Subcutaneous abdominal adipose tissue (tissue), 5 donors: ENCODE measurements around the gene TERT.
"Not testable (repeated sequence)": the region's sequence is repeated elsewhere in the genome, so short reads cannot be mapped to it uniquely, and the experiment has no call there.

Experiments used
- H3K27ac ChIP-seq: one replicate; pipeline ENCODE4 v1.7.0; 2013; ENCODE audit warnings: low read depth, mild to moderate bottlenecking, inconsistent platforms, low read length, moderate library complexity
- H3K27me3 ChIP-seq, 5 donors: one replicate each; pipeline ENCODE4 v1.7.0; 2013; ENCODE audit warnings: low read length in 5 of 5, inconsistent platforms in 1 of 5; ENCODE audit not compliant: control insufficient read depth in 5 of 5, insufficient read depth in 4 of 5
- H3K36me3 ChIP-seq, 5 donors: one replicate each; pipeline ENCODE4 v1.7.0; 2013; ENCODE audit warnings: low read length in 5 of 5; ENCODE audit not compliant: control insufficient read depth in 5 of 5, insufficient read depth in 5 of 5
- H3K4me1 ChIP-seq, 5 donors: one replicate each; pipeline ENCODE4 v1.7.0; 2013; ENCODE audit warnings: low read length in 5 of 5, mild to moderate bottlenecking in 3 of 5, moderate library complexity in 1 of 5; ENCODE audit not compliant: control insufficient read depth in 5 of 5, insufficient read depth in 5 of 5
- H3K4me3 ChIP-seq, 5 donors: one replicate each; pipeline ENCODE4 v1.7.0; 2013; ENCODE audit warnings: low read length in 5 of 5, low read depth in 1 of 5
- H3K9ac ChIP-seq, 5 donors: one replicate each; pipeline ENCODE4 v1.7.0; 2013; ENCODE audit warnings: low read length in 5 of 5, mild to moderate bottlenecking in 4 of 5, moderate library complexity in 3 of 5
- H3K9me3 ChIP-seq, 5 donors: one replicate each; pipeline ENCODE4 v1.7.0; 2013; ENCODE audit warnings: low read length in 5 of 5; ENCODE audit not compliant: control insufficient read depth in 5 of 5
- donor health status: healthy.
- donor health status: healthy.
- donor health status: healthy.
- donor health status: healthy.
- donor health status: healthy.

The TERT gene

DNA sequence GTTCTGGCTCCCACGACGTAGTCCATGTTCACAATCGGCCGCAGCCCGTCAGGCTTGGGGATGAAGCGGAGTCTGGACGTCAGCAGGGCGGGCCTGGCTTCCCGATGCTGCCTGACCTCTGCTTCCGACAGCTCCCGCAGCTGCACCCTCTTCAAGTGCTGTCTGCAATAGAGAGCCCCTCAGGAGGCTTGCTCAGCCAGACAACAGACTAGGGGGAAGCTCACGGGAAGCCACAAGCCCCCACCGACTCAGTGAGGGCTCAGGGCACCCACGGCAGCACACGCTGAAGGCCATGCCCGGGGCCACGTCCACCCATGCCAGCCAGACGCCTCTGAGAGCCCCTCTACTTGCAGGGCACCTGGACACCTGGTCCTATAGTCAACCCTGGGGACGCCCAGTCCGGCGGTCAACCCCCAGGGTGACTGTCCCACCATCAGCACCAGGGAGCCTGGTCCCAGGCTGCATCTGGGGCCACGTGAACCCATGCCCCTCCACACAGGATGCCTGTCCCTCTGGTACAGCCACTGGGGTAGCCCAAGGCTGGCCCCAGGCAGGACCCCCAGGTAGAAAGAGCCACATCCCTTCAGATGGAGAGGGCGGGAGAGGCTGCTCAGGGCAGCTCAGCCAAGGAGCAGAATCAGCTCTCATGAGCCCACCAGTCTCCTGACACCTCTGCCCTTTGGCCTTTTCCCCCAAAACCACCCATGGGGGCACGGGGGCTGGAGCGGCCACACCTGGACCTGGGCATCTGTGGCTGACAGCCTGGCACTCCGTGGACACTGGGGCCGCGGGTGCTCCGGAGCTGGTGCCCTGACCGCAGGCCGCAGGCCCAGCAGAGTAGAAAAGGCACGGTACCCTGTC, 14.5 kb downstream of the TERT start:
- Histone ChIP-seq H3K27ac (no peak overlapping the region), H3K27me3 (peaks cover 0 to 2% (median 0%) of the 10 kb centered on the region in 5 donors), H3K4me3 (no peak overlapping the region), H3K36me3 (no peaks in the 10 kb centered on the region), H3K4me1 (no peaks in the 10 kb centered on the region), H3K9me3 (peaks cover 0 to 11% (median 9%) of the 10 kb centered on the region in 5 donors), H3K9ac (no peak overlapping the region)

DNA sequence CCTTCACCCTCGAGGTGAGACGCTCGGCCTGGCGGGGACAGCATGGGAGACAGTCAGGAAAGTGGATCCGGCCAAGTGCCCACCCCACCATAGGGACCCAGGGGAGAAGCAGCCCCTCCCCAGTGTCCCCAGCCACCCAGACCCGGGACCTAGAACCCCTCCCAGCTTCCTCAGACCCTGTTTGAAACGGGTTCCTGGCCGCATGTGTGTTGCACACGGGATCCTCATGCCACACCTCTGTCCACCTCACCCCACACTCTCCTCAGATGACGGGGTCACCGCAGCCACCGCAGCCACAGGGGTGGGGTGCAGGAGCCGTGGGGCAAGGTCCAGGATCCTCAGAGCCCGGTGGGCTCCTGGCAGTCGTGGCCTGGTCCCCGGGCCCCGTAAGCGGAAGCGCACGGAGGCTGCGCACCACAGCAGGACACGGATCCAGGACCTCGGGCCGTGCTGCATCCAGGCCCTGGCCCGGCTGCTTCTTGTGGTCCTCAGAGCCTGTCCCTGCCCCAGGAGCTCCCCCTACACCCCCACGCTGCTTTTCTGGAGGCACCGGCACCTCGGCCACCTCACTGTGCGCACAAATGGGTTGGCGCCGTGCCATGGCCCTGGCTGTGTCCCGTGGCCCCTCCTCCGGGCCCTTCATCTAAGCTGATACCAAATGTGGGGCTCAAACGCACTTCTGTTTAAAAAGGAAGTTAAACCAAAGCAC, 15.3 kb downstream of the TERT start:
- H3K9me3 ChIP-seq, result peaks cover 0 to 11% (median 9%) of the 10 kb centered on the region in 5 donors
- H3K4me1 ChIP-seq, result no peaks in the 10 kb centered on the region
- no peaks in the 10 kb centered on the region for H3K36me3 ChIP-seq
- no peak overlapping the region for H3K27ac ChIP-seq
- peaks cover 0 to 2% (median 0%) of the 10 kb centered on the region in 5 donors for H3K27me3 ChIP-seq
- no peak overlapping the region for H3K9ac ChIP-seq
- H3K4me3 ChIP-seq, result no peak overlapping the region

- Histone ChIP-seq H3K36me3 (no peaks in the 10 kb centered on the region), H3K27ac (no peak overlapping the region), H3K9ac (no peak overlapping the region), H3K9me3 (peaks cover 0 to 11% (median 9%) of the 10 kb centered on the region in 5 donors), H3K4me1 (no peaks in the 10 kb centered on the region), H3K27me3 (peaks cover 0 to 5% (median 2%) of the 10 kb centered on the region in 5 donors), H3K4me3 (no peak overlapping the region)
Observed at GRCh38 chr5:1278656-1279442, 16.0 kb downstream of the TERT start.

DNA sequence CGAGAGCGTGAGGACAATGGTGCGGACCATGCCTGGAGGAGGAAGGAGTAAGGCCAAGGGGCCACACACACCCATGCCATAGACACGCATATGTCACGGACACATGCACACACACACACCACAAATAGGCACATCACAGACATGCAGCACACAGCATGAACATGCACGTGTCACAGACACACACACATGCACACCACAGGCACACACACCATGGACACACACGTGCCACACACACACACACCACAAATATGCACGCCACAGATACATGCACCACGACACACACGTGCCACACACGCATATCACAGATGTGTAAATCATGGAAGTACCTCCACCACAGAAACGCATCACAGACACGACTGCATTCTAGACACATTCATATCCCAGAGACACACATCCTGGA, 16.7 kb downstream of the TERT start:
- Histone ChIP-seq H3K36me3 (no peaks in the 10 kb centered on the region), H3K4me3 (no peak overlapping the region), H3K27me3 (peaks cover 0 to 5% (median 2%) of the 10 kb centered on the region in 5 donors), H3K4me1 (no peaks in the 10 kb centered on the region), H3K9me3 (peaks cover 0 to 11% (median 9%) of the 10 kb centered on the region in 5 donors), H3K27ac (no peak overlapping the region), H3K9ac (no peak overlapping the region)

DNA sequence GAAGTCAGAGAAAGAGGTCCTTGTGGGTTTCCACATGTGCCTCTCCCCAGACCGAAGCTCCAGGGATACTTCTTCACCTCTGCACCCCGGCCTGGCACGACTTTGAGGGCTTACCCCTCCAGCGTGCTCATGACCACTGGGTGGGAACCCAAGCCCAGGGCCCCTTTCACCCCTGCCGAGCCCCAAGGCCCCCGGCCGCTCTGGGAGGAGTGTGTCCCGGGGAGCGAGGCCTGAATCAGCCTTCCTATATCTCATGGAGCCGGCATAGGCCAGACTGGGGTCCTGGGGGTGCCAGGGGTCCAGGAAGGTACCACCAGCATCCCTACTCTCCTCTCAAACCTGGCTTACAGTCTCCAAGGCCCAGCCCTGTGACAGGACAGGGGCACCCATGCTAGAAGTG, 17.1 kb downstream of the TERT start:
- no peaks in the 10 kb centered on the region for H3K4me1 ChIP-seq
- H3K27ac ChIP-seq, result no peak overlapping the region
- H3K9ac ChIP-seq, result no peak overlapping the region

DNA sequence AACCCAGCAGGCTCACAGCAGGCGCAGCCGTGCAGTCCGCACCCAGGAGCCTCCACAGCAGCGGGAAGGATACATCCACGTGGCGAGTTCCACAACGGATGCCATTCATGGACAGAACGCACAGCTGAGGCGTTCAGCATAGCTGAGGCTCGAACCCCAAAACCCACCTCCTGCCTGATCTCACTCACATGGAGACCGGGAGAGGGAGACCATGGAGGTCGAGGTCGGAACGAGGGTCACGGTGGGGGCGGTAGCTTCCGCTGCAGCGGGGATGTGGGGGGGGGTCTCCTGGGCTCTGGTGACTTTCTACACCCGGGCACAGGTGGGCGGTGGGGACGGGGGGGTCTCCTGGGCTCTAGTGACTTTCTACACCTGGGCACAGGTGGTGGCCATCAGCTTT, 17.5 kb downstream of the TERT start:
- Histone ChIP-seq H3K4me1 (no peaks in the 10 kb centered on the region), H3K9me3 (peaks cover 0 to 11% (median 9%) of the 10 kb centered on the region in 5 donors), H3K36me3 (no peaks in the 10 kb centered on the region), H3K4me3 (no peak overlapping the region), H3K9ac (no peak overlapping the region), H3K27ac (no peak overlapping the region), H3K27me3 (peaks cover 0 to 5% (median 2%) of the 10 kb centered on the region in 5 donors)

More for the DNA sequence above, 17.1 kb downstream of the TERT start:
- Histone ChIP-seq H3K9me3 (peaks cover 0 to 11% (median 9%) of the 10 kb centered on the region in 5 donors), H3K27me3 (peaks cover 0 to 5% (median 2%) of the 10 kb centered on the region in 5 donors), H3K4me3 (no peak overlapping the region), H3K36me3 (no peaks in the 10 kb centered on the region)

DNA sequence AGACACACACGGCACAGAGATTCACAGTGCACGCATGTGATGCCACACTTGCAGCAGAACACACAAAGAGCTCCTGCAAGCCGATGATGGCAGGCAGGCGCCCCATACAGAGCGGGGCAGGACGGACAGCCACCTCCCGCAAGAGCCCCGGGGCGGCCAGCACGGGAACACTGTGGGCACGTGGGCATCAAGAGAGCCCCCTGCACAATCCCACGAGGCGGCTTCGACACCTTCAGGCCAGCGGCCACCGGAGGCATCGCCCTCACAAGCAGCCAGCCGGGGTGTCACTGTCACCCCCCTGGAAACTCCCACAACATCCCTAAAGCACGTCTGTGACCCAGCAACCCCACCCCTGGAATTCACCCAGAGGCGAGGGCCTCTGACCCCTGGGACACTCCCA, 17.9 kb downstream of the TERT start:
- Histone ChIP-seq H3K36me3 (no peaks in the 10 kb centered on the region), H3K9me3 (peaks cover 0 to 11% (median 9%) of the 10 kb centered on the region in 5 donors), H3K4me3 (no peak overlapping the region), H3K27me3 (peaks cover 0 to 5% (median 2%) of the 10 kb centered on the region in 5 donors), H3K27ac (no peak overlapping the region), H3K4me1 (no peaks in the 10 kb centered on the region), H3K9ac (no peak overlapping the region)

DNA sequence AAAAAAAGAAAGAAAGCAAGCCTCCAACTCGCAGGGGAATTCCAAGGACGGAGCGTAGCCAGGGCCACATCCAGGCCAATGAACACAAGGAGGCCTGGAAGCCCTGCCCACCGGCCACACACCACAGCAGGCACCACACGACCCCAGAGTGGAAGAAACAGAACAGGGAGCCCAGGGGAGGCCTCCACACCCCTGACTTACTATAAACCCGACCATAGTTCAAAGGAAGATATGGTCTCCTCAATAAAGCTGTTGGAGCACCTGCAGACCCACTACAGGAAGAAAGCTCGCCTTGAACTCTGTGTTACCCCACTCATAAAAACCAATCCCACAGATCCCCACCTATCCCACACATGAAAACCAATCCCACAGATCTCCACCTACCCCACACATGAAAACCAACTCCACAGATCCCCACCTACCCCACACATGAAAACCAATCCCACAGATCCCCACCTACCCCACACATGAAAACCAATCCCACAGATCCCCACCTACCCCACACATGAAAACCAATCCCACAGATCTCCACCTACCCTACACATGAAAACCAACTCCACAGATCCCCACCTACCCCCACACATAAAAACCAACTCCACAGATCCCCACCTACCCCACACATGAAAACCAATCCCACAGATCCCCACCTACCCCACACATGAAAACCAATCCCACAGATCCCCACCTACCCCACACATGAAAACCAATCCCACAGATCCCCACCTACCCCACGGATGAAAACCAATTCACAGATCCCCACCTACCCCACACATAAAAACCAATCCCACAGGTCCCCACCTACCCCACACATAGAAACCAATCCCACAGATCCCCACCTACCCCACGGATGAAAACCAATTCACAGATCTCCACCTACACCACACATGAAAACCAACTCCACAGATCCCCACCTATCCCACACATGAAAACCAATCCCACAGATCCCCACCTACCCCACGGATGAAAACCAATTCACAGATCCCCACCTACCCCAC, 19.2 kb downstream of the TERT start:
- not testable (repeated sequence) for H3K27ac ChIP-seq, H3K9ac ChIP-seq, H3K4me3 ChIP-seq, H3K27me3 ChIP-seq, H3K4me1 ChIP-seq, H3K36me3 ChIP-seq
- H3K9me3 ChIP-seq, result peaks cover 0 to 11% (median 9%) of the 10 kb centered on the region in 5 donors

DNA sequence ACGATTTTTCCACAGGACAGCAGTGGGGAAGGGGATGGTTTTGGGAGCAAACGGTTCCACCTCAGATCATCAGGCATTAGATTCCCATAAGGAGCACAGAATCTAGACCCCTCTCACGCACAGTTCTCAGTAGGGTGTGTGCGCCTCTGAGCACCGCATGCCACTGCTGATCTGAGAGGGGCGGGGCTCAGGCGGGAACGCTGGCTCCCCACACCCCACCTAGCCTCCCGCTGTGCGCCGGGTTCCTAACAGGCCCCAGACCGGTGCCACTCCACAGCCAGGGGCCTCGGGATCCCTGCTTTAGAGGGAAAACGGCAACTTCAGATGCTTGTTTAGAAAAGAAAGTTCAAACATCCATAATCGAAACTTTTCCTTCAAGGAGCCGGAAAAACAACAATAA, 20.4 kb downstream of the TERT start:
- Histone ChIP-seq H3K4me1 (no peaks in the 10 kb centered on the region), H3K36me3 (no peaks in the 10 kb centered on the region), H3K27me3 (peaks cover 0 to 5% (median 2%) of the 10 kb centered on the region in 5 donors), H3K4me3 (no peak overlapping the region), H3K27ac (no peak overlapping the region), H3K9ac (no peak overlapping the region), H3K9me3 (peaks cover 0 to 11% (median 9%) of the 10 kb centered on the region in 5 donors)
